ENCODE results near the gene FHOD3.
"Not testable (repeated sequence)": the region's sequence is repeated elsewhere in the genome, so short reads cannot be mapped to it uniquely, and the experiment has no call there.

The FHOD3 gene

GRCh38 chr18:36460324-36460850, 162.9 kb downstream of the FHOD3 start:
- no peak overlapping the region for H3K4me3 ChIP-seq (ENCODE audit: control insufficient read depth in 1 of 7, extremely low read depth in 1 of 7, insufficient read depth in 4 of 7, low read depth in 2 of 7, low read length in 6 of 7)
- no peaks in the 10 kb centered on the region for H3K36me3 ChIP-seq (ENCODE audit: control insufficient read depth in 4 of 4, insufficient read depth in 4 of 4, low read length in 3 of 4)
- WGBS (ENCODE audit: insufficient coverage) = 100% methylated on average over 2 of the region's 2 CpGs
- POLR2A ChIA-PET = no interaction called here
- no peaks in the 10 kb centered on the region for H3K4me1 ChIP-seq (ENCODE audit: control extremely low read depth in 1 of 4, control insufficient read depth in 4 of 4, insufficient read depth in 4 of 4, low read length in 3 of 4)
- CTCF ChIA-PET = no interaction called here
- no peaks in the 10 kb centered on the region for H3K9me3 ChIP-seq (ENCODE audit: control extremely low read depth in 1 of 5, control insufficient read depth in 4 of 5, insufficient read depth in 2 of 5, low read depth in 1 of 5, low read length in 4 of 5)
- DNase-seq = no peak
- no peak overlapping the region for H3K27ac ChIP-seq (ENCODE audit: insufficient read depth in 1 of 2, low read depth in 1 of 2, low read length in 2 of 2, poor library complexity in 1 of 2, severe bottlenecking in 2 of 2)
- peaks cover 0 to 18% (median 0%) of the 10 kb centered on the region in 5 experiments for H3K27me3 ChIP-seq (replicated peaks in 2 of 5; ENCODE audit: control insufficient read depth in 4 of 5, insufficient read depth in 5 of 5, low read length in 4 of 5)

GRCh38 chr18:36460854-36461253, 163.3 kb downstream of the FHOD3 start:
- POLR2A ChIA-PET = no interaction called here
- no peak for DNase-seq
- Histone ChIP-seq H3K9me3 (ENCODE audit: control extremely low read depth in 1 of 5, control insufficient read depth in 4 of 5, insufficient read depth in 2 of 5, low read depth in 1 of 5, low read length in 4 of 5) (no peaks in the 10 kb centered on the region), H3K27ac (ENCODE audit: insufficient read depth in 1 of 2, low read depth in 1 of 2, low read length in 2 of 2, poor library complexity in 1 of 2, severe bottlenecking in 2 of 2) (no peak overlapping the region), H3K36me3 (ENCODE audit: control insufficient read depth in 4 of 4, insufficient read depth in 4 of 4, low read length in 3 of 4) (no peaks in the 10 kb centered on the region), H3K27me3 (replicated peaks in 2 of 5; ENCODE audit: control insufficient read depth in 4 of 5, insufficient read depth in 5 of 5, low read length in 4 of 5) (peaks cover 0 to 18% (median 0%) of the 10 kb centered on the region in 5 experiments), H3K4me3 (ENCODE audit: control insufficient read depth in 1 of 7, extremely low read depth in 1 of 7, insufficient read depth in 4 of 7, low read depth in 2 of 7, low read length in 6 of 7) (no peak overlapping the region), H3K4me1 (ENCODE audit: control extremely low read depth in 1 of 4, control insufficient read depth in 4 of 4, insufficient read depth in 4 of 4, low read length in 3 of 4) (peaks cover 0 to 1% (median 0%) of the 10 kb centered on the region in 4 experiments)
- WGBS (ENCODE audit: insufficient coverage) = 88% methylated on average over 3 of the region's 3 CpGs
- CTCF ChIA-PET = interaction anchor here (1.3 kb wide), 1 partner anchor 10 kb away, joined by 3 read pairs; no protein-coding TSS in a partner anchor

- no peak overlapping the region for H3K4me3 ChIP-seq (ENCODE audit: control insufficient read depth in 1 of 7, extremely low read depth in 1 of 7, insufficient read depth in 4 of 7, low read depth in 2 of 7, low read length in 6 of 7)
- POLR2A ChIA-PET = no interaction called here
- DNase-seq = no peak
- WGBS (ENCODE audit: insufficient coverage) = 100% methylated on average over 1 of the region's 1 CpG
- H3K27ac ChIP-seq (ENCODE audit: insufficient read depth in 1 of 2, low read depth in 1 of 2, low read length in 2 of 2, poor library complexity in 1 of 2, severe bottlenecking in 2 of 2) = no peak overlapping the region
- H3K36me3 ChIP-seq (ENCODE audit: control insufficient read depth in 4 of 4, insufficient read depth in 4 of 4, low read length in 3 of 4) = no peaks in the 10 kb centered on the region
- H3K4me1 ChIP-seq (ENCODE audit: control extremely low read depth in 1 of 4, control insufficient read depth in 4 of 4, insufficient read depth in 4 of 4, low read length in 3 of 4) = peaks cover 0 to 8% (median 2%) of the 10 kb centered on the region in 4 experiments
- CTCF ChIA-PET = interaction anchor here (1.3 kb wide), 1 partner anchor 9 kb away, joined by 3 read pairs; no protein-coding TSS in a partner anchor
- H3K27me3 ChIP-seq (replicated peaks in 2 of 5; ENCODE audit: control insufficient read depth in 4 of 5, insufficient read depth in 5 of 5, low read length in 4 of 5) = peaks cover 0 to 18% (median 0%) of the 10 kb centered on the region in 5 experiments
- no peaks in the 10 kb centered on the region for H3K9me3 ChIP-seq (ENCODE audit: control extremely low read depth in 1 of 5, control insufficient read depth in 4 of 5, insufficient read depth in 2 of 5, low read depth in 1 of 5, low read length in 4 of 5)
These were observed 164.1 kb downstream of the FHOD3 start for GRCh38 chr18:36461551-36461987.

GRCh38 chr18:36463516-36463915, 166.0 kb downstream of the FHOD3 start:
- H3K9me3 ChIP-seq (ENCODE audit: control extremely low read depth in 1 of 5, control insufficient read depth in 4 of 5, insufficient read depth in 2 of 5, low read depth in 1 of 5, low read length in 4 of 5); H3K4me1 ChIP-seq (ENCODE audit: control extremely low read depth in 1 of 4, control insufficient read depth in 4 of 4, insufficient read depth in 4 of 4, low read length in 3 of 4); H3K4me3 ChIP-seq (ENCODE audit: control insufficient read depth in 1 of 7, extremely low read depth in 1 of 7, insufficient read depth in 4 of 7, low read depth in 2 of 7, low read length in 6 of 7); DNase-seq; H3K27me3 ChIP-seq (replicated peaks in 2 of 5; ENCODE audit: control insufficient read depth in 4 of 5, insufficient read depth in 5 of 5, low read length in 4 of 5); CTCF ChIA-PET; POLR2A ChIA-PET; H3K27ac ChIP-seq (ENCODE audit: insufficient read depth in 1 of 2, low read depth in 1 of 2, low read length in 2 of 2, poor library complexity in 1 of 2, severe bottlenecking in 2 of 2); H3K36me3 ChIP-seq (ENCODE audit: control insufficient read depth in 4 of 4, insufficient read depth in 4 of 4, low read length in 3 of 4): not testable (repeated sequence)
- WGBS (ENCODE audit: insufficient coverage) = 100% methylated on average over 4 of the region's 5 CpGs

GRCh38 chr18:36464126-36464651, 166.7 kb downstream of the FHOD3 start:
- Histone ChIP-seq H3K27ac (ENCODE audit: insufficient read depth in 1 of 2, low read depth in 1 of 2, low read length in 2 of 2, poor library complexity in 1 of 2, severe bottlenecking in 2 of 2) (no peak overlapping the region), H3K4me3 (ENCODE audit: control insufficient read depth in 1 of 7, extremely low read depth in 1 of 7, insufficient read depth in 4 of 7, low read depth in 2 of 7, low read length in 6 of 7) (no peak overlapping the region), H3K36me3 (ENCODE audit: control insufficient read depth in 4 of 4, insufficient read depth in 4 of 4, low read length in 3 of 4) (no peaks in the 10 kb centered on the region), H3K27me3 (replicated peaks in 2 of 5; ENCODE audit: control insufficient read depth in 4 of 5, insufficient read depth in 5 of 5, low read length in 4 of 5) (peaks cover 0 to 2% (median 0%) of the 10 kb centered on the region in 5 experiments), H3K9me3 (ENCODE audit: control extremely low read depth in 1 of 5, control insufficient read depth in 4 of 5, insufficient read depth in 2 of 5, low read depth in 1 of 5, low read length in 4 of 5) (no peaks in the 10 kb centered on the region), H3K4me1 (ENCODE audit: control extremely low read depth in 1 of 4, control insufficient read depth in 4 of 4, insufficient read depth in 4 of 4, low read length in 3 of 4) (peaks cover 0 to 8% (median 2%) of the 10 kb centered on the region in 4 experiments)
- WGBS (ENCODE audit: insufficient coverage) = 93% methylated on average over 4 of the region's 5 CpGs
- CTCF ChIA-PET = no interaction called here
- POLR2A ChIA-PET = no interaction called here
- DNase-seq = no peak

- H3K4me1 ChIP-seq (ENCODE audit: control extremely low read depth in 1 of 4, control insufficient read depth in 4 of 4, insufficient read depth in 4 of 4, low read length in 3 of 4) = peaks cover 0 to 8% (median 2%) of the 10 kb centered on the region in 4 experiments
- WGBS (ENCODE audit: insufficient coverage) = 98% methylated on average over 4 of the region's 6 CpGs
- POLR2A ChIA-PET = no interaction called here
- H3K36me3 ChIP-seq (ENCODE audit: control insufficient read depth in 4 of 4, insufficient read depth in 4 of 4, low read length in 3 of 4) = no peaks in the 10 kb centered on the region
- CTCF ChIA-PET = no interaction called here
- DNase-seq = no peak
- H3K9me3 ChIP-seq (ENCODE audit: control extremely low read depth in 1 of 5, control insufficient read depth in 4 of 5, insufficient read depth in 2 of 5, low read depth in 1 of 5, low read length in 4 of 5) = no peaks in the 10 kb centered on the region
- H3K27me3 ChIP-seq (replicated peaks in 2 of 5; ENCODE audit: control insufficient read depth in 4 of 5, insufficient read depth in 5 of 5, low read length in 4 of 5) = no peaks in the 10 kb centered on the region
- H3K4me3 ChIP-seq (ENCODE audit: control insufficient read depth in 1 of 7, extremely low read depth in 1 of 7, insufficient read depth in 4 of 7, low read depth in 2 of 7, low read length in 6 of 7) = no peak overlapping the region
- H3K27ac ChIP-seq (ENCODE audit: insufficient read depth in 1 of 2, low read depth in 1 of 2, low read length in 2 of 2, poor library complexity in 1 of 2, severe bottlenecking in 2 of 2) = no peak overlapping the region
These were observed 167.8 kb downstream of the FHOD3 start for GRCh38 chr18:36465276-36465675.

GRCh38 chr18:36465970-36466369, 168.5 kb downstream of the FHOD3 start:
- Histone ChIP-seq H3K4me3 (ENCODE audit: control insufficient read depth in 1 of 7, extremely low read depth in 1 of 7, insufficient read depth in 4 of 7, low read depth in 2 of 7, low read length in 6 of 7) (no peak overlapping the region), H3K36me3 (ENCODE audit: control insufficient read depth in 4 of 4, insufficient read depth in 4 of 4, low read length in 3 of 4) (no peaks in the 10 kb centered on the region), H3K27me3 (replicated peaks in 2 of 5; ENCODE audit: control insufficient read depth in 4 of 5, insufficient read depth in 5 of 5, low read length in 4 of 5) (peaks cover 0 to 5% (median 0%) of the 10 kb centered on the region in 5 experiments), H3K27ac (ENCODE audit: insufficient read depth in 1 of 2, low read depth in 1 of 2, low read length in 2 of 2, poor library complexity in 1 of 2, severe bottlenecking in 2 of 2) (no peak overlapping the region), H3K9me3 (ENCODE audit: control extremely low read depth in 1 of 5, control insufficient read depth in 4 of 5, insufficient read depth in 2 of 5, low read depth in 1 of 5, low read length in 4 of 5) (no peaks in the 10 kb centered on the region), H3K4me1 (ENCODE audit: control extremely low read depth in 1 of 4, control insufficient read depth in 4 of 4, insufficient read depth in 4 of 4, low read length in 3 of 4) (peaks cover 0 to 8% (median 2%) of the 10 kb centered on the region in 4 experiments)
- 79% methylated on average over 2 of the region's 3 CpGs for WGBS (ENCODE audit: insufficient coverage)
- DNase-seq = no peak
- ChIA-PET CTCF (no interaction called here), POLR2A (no interaction called here)

All from common myeloid progenitor, CD34-positive (primary cell).